ENCODE measurements around the gene PKP3.

PKP3 gene

GRCh38 chr11:415640-416041, 21.6 kb downstream of the PKP3 start:
- no peak for ATAC-seq
- TF ChIP-seq SNAI2 (CRISPR knock-in tag; IDR thresholded peaks at IDR 0.05), result no peak

GRCh38 chr11:416051-416756, 22.2 kb downstream of the PKP3 start:
- no peak for ATAC-seq
- TF ChIP-seq POU6F1 (CRISPR knock-in tag; IDR thresholded peaks at IDR 0.05; ENCODE audit: borderline replicate concordance, low read depth) (no peak), BACH2 (CRISPR knock-in tag; IDR thresholded peaks at IDR 0.05; ENCODE audit: borderline replicate concordance) (no peak), PPARA (CRISPR knock-in tag; IDR thresholded peaks at IDR 0.05; ENCODE audit: borderline replicate concordance) (no peak), ZNF70 (CRISPR knock-in tag; IDR thresholded peaks at IDR 0.05) (no peak), ZC3H10 (CRISPR knock-in tag; IDR thresholded peaks at IDR 0.05) (no peak), ZFP30 (CRISPR knock-in tag; IDR thresholded peaks at IDR 0.05) (no peak), ZNF8 (CRISPR knock-in tag; IDR thresholded peaks at IDR 0.05) (no peak), SNAI2 (CRISPR knock-in tag; IDR thresholded peaks at IDR 0.05) (no peak), ESRRG (CRISPR knock-in tag; IDR thresholded peaks at IDR 0.05) (no peak), OSR1 (CRISPR knock-in tag; IDR thresholded peaks at IDR 0.05) (no peak), ZFP3 (CRISPR knock-in tag; IDR thresholded peaks at IDR 0.05) (no peak), ZNF565 (CRISPR knock-in tag; conservative IDR thresholded peaks at IDR 0.05; ENCODE audit: low read depth) (no peak), TOX (CRISPR knock-in tag; IDR thresholded peaks at IDR 0.05; ENCODE audit: borderline replicate concordance) (no peak), TSHZ2 (CRISPR knock-in tag; IDR thresholded peaks at IDR 0.05) (no peak)

GRCh38 chr11:416757-417621, 23.0 kb downstream of the PKP3 start:
- TF ChIP-seq TOX (CRISPR knock-in tag; IDR thresholded peaks at IDR 0.05; ENCODE audit: borderline replicate concordance) (no peak), SNAI2 (CRISPR knock-in tag; IDR thresholded peaks at IDR 0.05) (no peak), CSDC2 (CRISPR knock-in tag; IDR thresholded peaks at IDR 0.05) (no peak), CSRNP3 (CRISPR knock-in tag; IDR thresholded peaks at IDR 0.05) (no peak), GLIS3 (CRISPR knock-in tag; IDR thresholded peaks at IDR 0.05) (no peak), ISL1 (CRISPR knock-in tag; IDR thresholded peaks at IDR 0.05) (no peak), ZFP3 (CRISPR knock-in tag; IDR thresholded peaks at IDR 0.05) (no peak)
- ATAC-seq, result no peak

GRCh38 chr11:417652-418342, 23.8 kb downstream of the PKP3 start:
- no peak for ATAC-seq
- TF ChIP-seq RARB (CRISPR knock-in tag; IDR thresholded peaks at IDR 0.05), result no peak
- TF ChIP-seq ARNTL (CRISPR knock-in tag; IDR thresholded peaks at IDR 0.05; ENCODE audit: borderline replicate concordance, low read depth), result no peak
- no peak for TF ChIP-seq ISL1 (CRISPR knock-in tag; IDR thresholded peaks at IDR 0.05)
- no peak for TF ChIP-seq CREB5 (CRISPR knock-in tag; IDR thresholded peaks at IDR 0.05; ENCODE audit: low read depth)
- TF ChIP-seq TSHZ2 (CRISPR knock-in tag; IDR thresholded peaks at IDR 0.05), result no peak
- TF ChIP-seq ZNF565 (CRISPR knock-in tag; conservative IDR thresholded peaks at IDR 0.05; ENCODE audit: low read depth), result no peak
- no peak for TF ChIP-seq CSRNP3 (CRISPR knock-in tag; IDR thresholded peaks at IDR 0.05)

Measured in SK-N-SH treated with all-trans-retinoic acid at 6 μM for 48 hours (cell line).